ENCODE measurements around the gene GJD3. TPM values are rescaled to one million over a fixed set of nuclear protein-coding genes. Genes with fewer than 3 reads are reported as not detected.

Gene GJD3
- total and polyA plus RNA-seq, 2 donors (not counting 1 experiment from before 2014, with no cell fraction given), result not detected

DNA sequence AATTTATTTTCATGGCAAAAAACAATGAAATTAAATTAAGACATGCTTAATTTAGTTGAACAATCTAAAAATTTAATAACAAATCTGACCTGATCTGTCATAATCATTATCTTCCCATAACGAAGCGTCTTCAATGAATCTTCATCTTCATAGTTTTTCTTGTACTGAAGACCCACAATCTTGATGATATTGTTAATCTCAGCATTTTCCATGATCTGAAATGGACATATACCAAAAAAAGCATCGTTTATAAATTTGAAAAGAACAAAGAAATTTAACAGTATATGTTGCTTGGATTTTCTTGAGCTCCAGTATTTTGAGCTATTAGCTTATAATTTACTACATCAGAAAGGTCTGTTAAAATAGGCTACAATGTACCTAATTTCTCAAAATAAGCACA, 42.9 kb upstream of the GJD3 start:
- intact Hi-C loops (cut with micrococcal nuclease), result no loop called here
- Histone ChIP-seq H4K20me1 (ENCODE audit: control insufficient read depth, insufficient read depth, low read length, poor library complexity, severe bottlenecking) (no peaks in the 10 kb centered on the region), H3K79me2 (ENCODE audit: control insufficient read depth, insufficient read depth, low read length) (no peaks in the 10 kb centered on the region), H3K4me1 (ENCODE audit: control insufficient read depth in 2 of 2, insufficient read depth in 2 of 2, low read length in 2 of 2) (peaks cover 0 to 7% of the 10 kb centered on the region in 2 donors), H3K27me3 (replicated peaks in 1 of 4; ENCODE audit: control extremely low read depth in 1 of 4, control insufficient read depth in 3 of 4, insufficient read depth in 4 of 4, low read length in 3 of 4) (no peaks in the 10 kb centered on the region), H3K36me3 (replicated peaks in 1 of 2; ENCODE audit: control extremely low read depth in 1 of 2, control insufficient read depth in 1 of 2, extremely low read depth in 1 of 2, insufficient read depth in 2 of 2, low read length in 1 of 2) (no peaks in the 10 kb centered on the region), H3K27ac (ENCODE audit: low read length in 2 of 2) (no peak overlapping the region), H3K9me3 (ENCODE audit: control extremely low read depth in 1 of 3, control insufficient read depth in 2 of 3, insufficient read depth in 1 of 3, low read length in 2 of 3) (no peaks in the 10 kb centered on the region), H3K4me3 (ENCODE audit: control extremely low read depth in 1 of 5, extremely low read depth in 1 of 5, insufficient read depth in 1 of 5, low read depth in 2 of 5, low read length in 4 of 5) (no peak overlapping the region), H3K9ac (ENCODE audit: low read length) (no peak overlapping the region), H3K4me2 (replicated peaks; ENCODE audit: low read depth, low read length, poor library complexity, severe bottlenecking) (no peak overlapping the region), H2AFZ (ENCODE audit: insufficient read depth, low read depth, low read length, poor library complexity, severe bottlenecking) (no peak overlapping the region)
- no peak overlapping the region for H3K27ac Mint-ChIP-seq
- no peaks in the 10 kb centered on the region for H3K9me3 Mint-ChIP-seq (ENCODE audit: insufficient read depth)
- TF ChIP-seq, protein P1, sequence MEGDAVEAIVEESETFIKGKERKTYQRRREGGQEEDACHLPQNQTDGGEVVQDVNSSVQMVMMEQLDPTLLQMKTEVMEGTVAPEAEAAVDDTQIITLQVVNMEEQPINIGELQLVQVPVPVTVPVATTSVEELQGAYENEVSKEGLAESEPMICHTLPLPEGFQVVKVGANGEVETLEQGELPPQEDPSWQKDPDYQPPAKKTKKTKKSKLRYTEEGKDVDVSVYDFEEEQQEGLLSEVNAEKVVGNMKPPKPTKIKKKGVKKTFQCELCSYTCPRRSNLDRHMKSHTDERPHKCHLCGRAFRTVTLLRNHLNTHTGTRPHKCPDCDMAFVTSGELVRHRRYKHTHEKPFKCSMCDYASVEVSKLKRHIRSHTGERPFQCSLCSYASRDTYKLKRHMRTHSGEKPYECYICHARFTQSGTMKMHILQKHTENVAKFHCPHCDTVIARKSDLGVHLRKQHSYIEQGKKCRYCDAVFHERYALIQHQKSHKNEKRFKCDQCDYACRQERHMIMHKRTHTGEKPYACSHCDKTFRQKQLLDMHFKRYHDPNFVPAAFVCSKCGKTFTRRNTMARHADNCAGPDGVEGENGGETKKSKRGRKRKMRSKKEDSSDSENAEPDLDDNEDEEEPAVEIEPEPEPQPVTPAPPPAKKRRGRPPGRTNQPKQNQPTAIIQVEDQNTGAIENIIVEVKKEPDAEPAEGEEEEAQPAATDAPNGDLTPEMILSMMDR (IDR thresholded peaks at IDR 0.05), result no peak
- no peak for TF ChIP-seq EZH2 (IDR thresholded peaks at IDR 0.05; ENCODE audit: borderline replicate concordance, insufficient read depth, low read depth, low read length, poor library complexity, severe bottlenecking)
- no peaks in the 10 kb centered on the region for H3K27me3 Mint-ChIP-seq
- DNase-seq (no peak), ATAC-seq (ENCODE audit: low read depth) (no peak)
- H3K4me1 Mint-ChIP-seq, result peaks cover 7% of the 10 kb centered on the region
- ChIA-PET POLR2A (no interaction called here), CTCF (interaction anchor here (0.5 to 1.3 kb wide), 4 partner anchors 10 to 147 kb away, joined by 3 to 4 read pairs (median 3); no protein-coding TSS in a partner anchor)
- no peak overlapping the region for H3K4me3 Mint-ChIP-seq
- WGBS (ENCODE audit: insufficient coverage), result no CpG with 5 or more reads among the region's 3 CpGs

DNA sequence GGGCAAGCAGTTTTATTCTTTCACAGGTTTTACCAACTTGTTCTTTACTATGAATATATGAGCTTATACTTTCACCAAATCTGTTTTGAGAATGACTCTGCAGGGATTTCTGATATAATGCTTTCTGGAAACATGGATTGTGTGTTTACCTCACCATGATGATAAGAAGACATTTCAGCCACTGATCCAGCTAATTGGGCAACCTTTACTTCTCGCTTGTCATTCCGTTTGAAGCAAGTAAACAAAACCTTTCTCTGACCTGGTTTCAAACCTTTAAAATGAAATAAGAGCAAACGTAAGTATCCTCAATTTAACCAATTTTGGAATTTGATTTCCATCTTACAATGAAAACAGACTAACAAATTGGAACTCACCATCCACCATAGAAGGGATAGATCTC, 39.5 kb upstream of the GJD3 start:
- ATAC-seq (ENCODE audit: low read depth) (no peak), DNase-seq (no peak)
- CTCF ChIA-PET, result interaction anchor here (6.3 to 7.2 kb wide), 2 partner anchors 10 to 128 kb away, joined by 65 to 94 read pairs; partner anchors contain the start of gene TOP2A
- WGBS (ENCODE audit: insufficient coverage), result 100% methylated on average over 3 of the region's 3 CpGs
- Mint-ChIP-seq H3K27me3 (no peaks in the 10 kb centered on the region), H3K4me3 (no peak overlapping the region), H3K27ac (no peak overlapping the region), H3K9me3 (ENCODE audit: insufficient read depth) (no peaks in the 10 kb centered on the region), H3K4me1 (peaks cover 7% of the 10 kb centered on the region)
- Histone ChIP-seq H3K27me3 (replicated peaks in 1 of 4; ENCODE audit: control extremely low read depth in 1 of 4, control insufficient read depth in 3 of 4, insufficient read depth in 4 of 4, low read length in 3 of 4) (no peaks in the 10 kb centered on the region), H3K36me3 (replicated peaks in 1 of 2; ENCODE audit: control extremely low read depth in 1 of 2, control insufficient read depth in 1 of 2, extremely low read depth in 1 of 2, insufficient read depth in 2 of 2, low read length in 1 of 2) (no peaks in the 10 kb centered on the region), H4K20me1 (ENCODE audit: control insufficient read depth, insufficient read depth, low read length, poor library complexity, severe bottlenecking) (no peaks in the 10 kb centered on the region), H3K9ac (ENCODE audit: low read length) (no peak overlapping the region), H3K79me2 (ENCODE audit: control insufficient read depth, insufficient read depth, low read length) (no peaks in the 10 kb centered on the region), H3K9me3 (ENCODE audit: control extremely low read depth in 1 of 3, control insufficient read depth in 2 of 3, insufficient read depth in 1 of 3, low read length in 2 of 3) (no peaks in the 10 kb centered on the region), H3K4me3 (ENCODE audit: control extremely low read depth in 1 of 5, extremely low read depth in 1 of 5, insufficient read depth in 1 of 5, low read depth in 2 of 5, low read length in 4 of 5) (no peak overlapping the region), H3K27ac (ENCODE audit: low read length in 2 of 2) (no peak overlapping the region), H3K4me2 (replicated peaks; ENCODE audit: low read depth, low read length, poor library complexity, severe bottlenecking) (no peak overlapping the region), H2AFZ (ENCODE audit: insufficient read depth, low read depth, low read length, poor library complexity, severe bottlenecking) (peak overlapping the region; percentile 13), H3K4me1 (ENCODE audit: control insufficient read depth in 2 of 2, insufficient read depth in 2 of 2, low read length in 2 of 2) (peaks cover 0 to 8% of the 10 kb centered on the region in 2 donors)
- TF ChIP-seq, protein P1 (IDR thresholded peaks at IDR 0.05), result no peak
- no peak for TF ChIP-seq EZH2 (IDR thresholded peaks at IDR 0.05; ENCODE audit: borderline replicate concordance, insufficient read depth, low read depth, low read length, poor library complexity, severe bottlenecking)
- POLR2A ChIA-PET, result no interaction called here
- intact Hi-C loops (cut with micrococcal nuclease), result loop anchor here (5.0 kb wide), 1 partner anchor 38 kb away; the partner anchor contains the start of gene IGFBP4

Data from B cell (primary cell).